ENCODE measurements around the gene AWAT1.
"Not testable (repeated sequence)": the region's sequence is repeated elsewhere in the genome, so short reads cannot be mapped to it uniquely, and the experiment has no call there.

AWAT1 gene

GRCh38 chrX:70208479-70208878 lies 26.0 kb upstream of the AWAT1 start:
- H3K79me1 ChIP-seq (ENCODE audit: low read depth, low read length), result no peaks in the 10 kb centered on the region
- no peaks in the 10 kb centered on the region for H3K36me3 ChIP-seq (replicated peaks in 1 of 2; ENCODE audit: control insufficient read depth in 2 of 2, insufficient read depth in 2 of 2, low read length in 2 of 2)
- no peak overlapping the region for H2BK5ac ChIP-seq (ENCODE audit: low read length)
- H3K4me3 ChIP-seq (ENCODE audit: low read length in 2 of 2), result no peak overlapping the region
- no peak overlapping the region for H3K4me2 ChIP-seq (ENCODE audit: insufficient read depth, low read length, poor library complexity, severe bottlenecking)
- H4K91ac ChIP-seq (ENCODE audit: low read depth, low read length, poor library complexity), result no peak overlapping the region
- no peak overlapping the region for H2BK120ac ChIP-seq (ENCODE audit: low read depth, low read length)
- no peak overlapping the region for H3K4ac ChIP-seq (ENCODE audit: low read length)
- no peaks in the 10 kb centered on the region for H3K9me3 ChIP-seq (replicated peaks in 1 of 2; ENCODE audit: control insufficient read depth in 2 of 2, insufficient read depth in 1 of 2, low read depth in 1 of 2, low read length in 2 of 2)
- no peak overlapping the region for H2AFZ ChIP-seq (ENCODE audit: low read length)
- H3K14ac ChIP-seq (ENCODE audit: low read length), result no peak overlapping the region
- H3K27me3 ChIP-seq (ENCODE audit: control insufficient read depth in 3 of 3, insufficient read depth in 3 of 3, low read depth in 1 of 3, low read length in 3 of 3), result no peaks in the 10 kb centered on the region
- H3K4me1 ChIP-seq (ENCODE audit: control insufficient read depth in 2 of 2, insufficient read depth in 1 of 2, low read depth in 1 of 2, low read length in 2 of 2), result no peaks in the 10 kb centered on the region
- no peak overlapping the region for H2BK12ac ChIP-seq (ENCODE audit: low read length)
- H4K8ac ChIP-seq (ENCODE audit: low read depth, low read length), result no peak overlapping the region
- H3K18ac ChIP-seq (ENCODE audit: low read length), result no peak overlapping the region
- no peak for DNase-seq (ENCODE audit: low spot score)
- H2AK5ac ChIP-seq (ENCODE audit: low read depth, low read length), result no peak overlapping the region
- H3K27ac ChIP-seq (replicated peaks; ENCODE audit: low read length), result no peak overlapping the region
- H2BK15ac ChIP-seq (ENCODE audit: low read length), result no peak overlapping the region
- H3K9ac ChIP-seq (ENCODE audit: low read depth, low read length, poor library complexity), result no peak overlapping the region
- H3K23ac ChIP-seq (ENCODE audit: low read depth, low read length, poor library complexity), result no peak overlapping the region

DNA sequence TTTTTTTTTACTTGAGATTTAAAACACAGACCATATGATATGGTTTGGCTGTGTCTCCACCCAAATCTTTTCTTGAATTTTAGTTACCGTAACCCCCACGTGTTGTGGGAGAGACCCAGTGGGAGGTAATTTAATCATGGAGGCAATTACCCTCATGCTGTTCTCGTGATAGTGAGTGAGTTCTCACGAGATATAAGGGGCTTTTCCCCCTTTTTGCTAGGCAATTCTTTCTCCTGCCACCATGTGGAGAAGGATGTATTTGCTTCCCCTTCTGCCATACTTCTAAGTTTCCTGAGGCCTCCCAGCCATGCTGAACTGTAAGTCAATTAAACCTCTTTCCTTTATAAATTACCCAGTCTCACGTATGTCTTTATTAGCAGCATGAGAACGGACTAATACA lies 24.9 kb upstream of the AWAT1 start:
- not testable (repeated sequence) for H2BK5ac ChIP-seq (ENCODE audit: low read length); DNase-seq (ENCODE audit: low spot score); H3K27me3 ChIP-seq (ENCODE audit: control insufficient read depth in 3 of 3, insufficient read depth in 3 of 3, low read depth in 1 of 3, low read length in 3 of 3); H3K9ac ChIP-seq (ENCODE audit: low read depth, low read length, poor library complexity); H3K4me1 ChIP-seq (ENCODE audit: control insufficient read depth in 2 of 2, insufficient read depth in 1 of 2, low read depth in 1 of 2, low read length in 2 of 2); H2BK120ac ChIP-seq (ENCODE audit: low read depth, low read length); H2BK15ac ChIP-seq (ENCODE audit: low read length); H3K23ac ChIP-seq (ENCODE audit: low read depth, low read length, poor library complexity); H3K27ac ChIP-seq (replicated peaks; ENCODE audit: low read length); H2AFZ ChIP-seq (ENCODE audit: low read length); H3K79me1 ChIP-seq (ENCODE audit: low read depth, low read length); H3K18ac ChIP-seq (ENCODE audit: low read length); H3K36me3 ChIP-seq (replicated peaks in 1 of 2; ENCODE audit: control insufficient read depth in 2 of 2, insufficient read depth in 2 of 2, low read length in 2 of 2); H3K14ac ChIP-seq (ENCODE audit: low read length); H3K4me3 ChIP-seq (ENCODE audit: low read length in 2 of 2); H4K8ac ChIP-seq (ENCODE audit: low read depth, low read length); H3K9me3 ChIP-seq (replicated peaks in 1 of 2; ENCODE audit: control insufficient read depth in 2 of 2, insufficient read depth in 1 of 2, low read depth in 1 of 2, low read length in 2 of 2); H4K91ac ChIP-seq (ENCODE audit: low read depth, low read length, poor library complexity); H2BK12ac ChIP-seq (ENCODE audit: low read length); H3K4me2 ChIP-seq (ENCODE audit: insufficient read depth, low read length, poor library complexity, severe bottlenecking); H3K4ac ChIP-seq (ENCODE audit: low read length); H2AK5ac ChIP-seq (ENCODE audit: low read depth, low read length)
- WGBS, 2 donors (ENCODE audit: extremely low coverage in 2 of 2, insufficient read length in 2 of 2, insufficient replicate concordance in 1 of 2), result no CpG with 5 or more reads among the region's 6 CpGs

- no peak overlapping the region for H3K18ac ChIP-seq (ENCODE audit: low read length)
- H3K79me1 ChIP-seq (ENCODE audit: low read depth, low read length), result no peaks in the 10 kb centered on the region
- no peaks in the 10 kb centered on the region for H3K4me1 ChIP-seq (ENCODE audit: control insufficient read depth in 2 of 2, insufficient read depth in 1 of 2, low read depth in 1 of 2, low read length in 2 of 2)
- no peak overlapping the region for H3K4ac ChIP-seq (ENCODE audit: low read length)
- H3K4me2 ChIP-seq (ENCODE audit: insufficient read depth, low read length, poor library complexity, severe bottlenecking), result no peak overlapping the region
- no peak overlapping the region for H2AK5ac ChIP-seq (ENCODE audit: low read depth, low read length)
- no peak overlapping the region for H4K8ac ChIP-seq (ENCODE audit: low read depth, low read length)
- no peak overlapping the region for H3K9ac ChIP-seq (ENCODE audit: low read depth, low read length, poor library complexity)
- no CpG with 5 or more reads among the region's 5 CpGs for WGBS, 2 donors (ENCODE audit: extremely low coverage in 2 of 2, insufficient read length in 2 of 2, insufficient replicate concordance in 1 of 2)
- no peak overlapping the region for H2BK120ac ChIP-seq (ENCODE audit: low read depth, low read length)
- H3K27me3 ChIP-seq (ENCODE audit: control insufficient read depth in 3 of 3, insufficient read depth in 3 of 3, low read depth in 1 of 3, low read length in 3 of 3), result no peaks in the 10 kb centered on the region
- no peak overlapping the region for H4K91ac ChIP-seq (ENCODE audit: low read depth, low read length, poor library complexity)
- H2BK12ac ChIP-seq (ENCODE audit: low read length), result no peak overlapping the region
- no peak overlapping the region for H2AFZ ChIP-seq (ENCODE audit: low read length)
- no peak overlapping the region for H2BK5ac ChIP-seq (ENCODE audit: low read length)
- H3K14ac ChIP-seq (ENCODE audit: low read length), result no peak overlapping the region
- no peak for DNase-seq (ENCODE audit: low spot score)
- no peak overlapping the region for H3K4me3 ChIP-seq (ENCODE audit: low read length in 2 of 2)
- H2BK15ac ChIP-seq (ENCODE audit: low read length), result no peak overlapping the region
- no peak overlapping the region for H3K23ac ChIP-seq (ENCODE audit: low read depth, low read length, poor library complexity)
- H3K27ac ChIP-seq (replicated peaks; ENCODE audit: low read length), result no peak overlapping the region
- no peaks in the 10 kb centered on the region for H3K9me3 ChIP-seq (replicated peaks in 1 of 2; ENCODE audit: control insufficient read depth in 2 of 2, insufficient read depth in 1 of 2, low read depth in 1 of 2, low read length in 2 of 2)
- H3K36me3 ChIP-seq (replicated peaks in 1 of 2; ENCODE audit: control insufficient read depth in 2 of 2, insufficient read depth in 2 of 2, low read length in 2 of 2), result no peaks in the 10 kb centered on the region
These were observed 14.3 kb upstream of the AWAT1 start for GRCh38 chrX:70219938-70220764.

GRCh38 chrX:70226048-70226447 lies 8.4 kb upstream of the AWAT1 start:
- no peak overlapping the region for H3K14ac ChIP-seq (ENCODE audit: low read length)
- H2BK12ac ChIP-seq (ENCODE audit: low read length), result no peak overlapping the region
- H3K36me3 ChIP-seq (replicated peaks in 1 of 2; ENCODE audit: control insufficient read depth in 2 of 2, insufficient read depth in 2 of 2, low read length in 2 of 2), result no peaks in the 10 kb centered on the region
- DNase-seq (ENCODE audit: low spot score), result no peak
- H2BK120ac ChIP-seq (ENCODE audit: low read depth, low read length), result no peak overlapping the region
- no peak overlapping the region for H3K4me2 ChIP-seq (ENCODE audit: insufficient read depth, low read length, poor library complexity, severe bottlenecking)
- no peaks in the 10 kb centered on the region for H3K4me1 ChIP-seq (ENCODE audit: control insufficient read depth in 2 of 2, insufficient read depth in 1 of 2, low read depth in 1 of 2, low read length in 2 of 2)
- H3K18ac ChIP-seq (ENCODE audit: low read length), result no peak overlapping the region
- H4K8ac ChIP-seq (ENCODE audit: low read depth, low read length), result no peak overlapping the region
- no peak overlapping the region for H2BK15ac ChIP-seq (ENCODE audit: low read length)
- H3K23ac ChIP-seq (ENCODE audit: low read depth, low read length, poor library complexity), result no peak overlapping the region
- no peaks in the 10 kb centered on the region for H3K27me3 ChIP-seq (ENCODE audit: control insufficient read depth in 3 of 3, insufficient read depth in 3 of 3, low read depth in 1 of 3, low read length in 3 of 3)
- no peak overlapping the region for H3K4ac ChIP-seq (ENCODE audit: low read length)
- no peak overlapping the region for H4K91ac ChIP-seq (ENCODE audit: low read depth, low read length, poor library complexity)
- H3K9me3 ChIP-seq (replicated peaks in 1 of 2; ENCODE audit: control insufficient read depth in 2 of 2, insufficient read depth in 1 of 2, low read depth in 1 of 2, low read length in 2 of 2), result no peaks in the 10 kb centered on the region
- H3K4me3 ChIP-seq (ENCODE audit: low read length in 2 of 2), result no peak overlapping the region
- no peak overlapping the region for H2AFZ ChIP-seq (ENCODE audit: low read length)
- H2AK5ac ChIP-seq (ENCODE audit: low read depth, low read length), result no peak overlapping the region
- H2BK5ac ChIP-seq (ENCODE audit: low read length), result no peak overlapping the region
- no peak overlapping the region for H3K9ac ChIP-seq (ENCODE audit: low read depth, low read length, poor library complexity)
- H3K27ac ChIP-seq (replicated peaks; ENCODE audit: low read length), result no peak overlapping the region
- H3K79me1 ChIP-seq (ENCODE audit: low read depth, low read length), result no peaks in the 10 kb centered on the region

Data from neuronal stem cell (in vitro differentiated cells).